Trophoblast cell (in vitro differentiated cells and primary cell): Measurements from ENCODE around the gene SP110.

Source experiments
- DNase-seq, 2 donors: peaks; one replicate each; pipeline ENCODE4 v3.0.0-alpha.2; 2016
- H2AFZ ChIP-seq: 2 replicates; pipeline ENCODE4 v1.6.1; 2013; ENCODE audit warnings: low read length, moderate library complexity, mild to moderate bottlenecking; ENCODE audit not compliant: insufficient read depth, poor library complexity
- H2AK5ac ChIP-seq: 2 replicates; pipeline ENCODE4 v1.6.1; 2013; ENCODE audit warnings: mild to moderate bottlenecking, low read length
- H2BK120ac ChIP-seq: 2 replicates; pipeline ENCODE4 v1.6.1; 2013; ENCODE audit warnings: low read length, mild to moderate bottlenecking, moderate library complexity; ENCODE audit not compliant: insufficient read depth, poor library complexity
- H2BK12ac ChIP-seq: 2 replicates; pipeline ENCODE4 v1.6.1; 2013; ENCODE audit warnings: mild to moderate bottlenecking, low read length, moderate library complexity
- H2BK5ac ChIP-seq: 2 replicates; pipeline ENCODE4 v1.6.1; 2013; ENCODE audit warnings: low read length, low read depth, moderate library complexity, mild to moderate bottlenecking; ENCODE audit not compliant: poor library complexity
- H3K14ac ChIP-seq: 2 replicates; pipeline ENCODE4 v1.6.1; 2013; ENCODE audit warnings: mild to moderate bottlenecking, low read length
- H3K18ac ChIP-seq: 2 replicates; pipeline ENCODE4 v1.6.1; 2013; ENCODE audit warnings: mild to moderate bottlenecking, low read length
- H3K23ac ChIP-seq: 2 replicates; pipeline ENCODE4 v1.6.1; 2013; ENCODE audit warnings: low read length
- H3K27ac ChIP-seq: 2 replicates; pipeline ENCODE4 v1.5.1; 2013; ENCODE audit warnings: low read depth, mild to moderate bottlenecking, inconsistent platforms, low read length, moderate library complexity
- H3K27me3 ChIP-seq: 2 replicates; pipeline ENCODE4 v1.6.1; 2013; ENCODE audit warnings: inconsistent platforms, mild to moderate bottlenecking, low read length, moderate library complexity; ENCODE audit not compliant: insufficient read depth
- H3K36me3 ChIP-seq, 2 experiments: 1 replicate in 1 of 2; 2 replicates in 1 of 2; pipeline ENCODE4 v1.6.1; 2013; ENCODE audit warnings: low read length in 2 of 2, mild to moderate bottlenecking in 2 of 2, moderate library complexity in 1 of 2; ENCODE audit not compliant: insufficient read depth in 2 of 2, control insufficient read depth in 1 of 2
- H3K4ac ChIP-seq: 2 replicates; pipeline ENCODE4 v1.6.1; 2013; ENCODE audit warnings: low read depth, mild to moderate bottlenecking, low read length, moderate library complexity
- H3K4me1 ChIP-seq, 2 experiments: 1 replicate in 1 of 2; 2 replicates in 1 of 2; pipeline ENCODE4 v1.6.1; 2013; ENCODE audit warnings: low read length in 2 of 2, mild to moderate bottlenecking in 2 of 2, moderate library complexity in 1 of 2; ENCODE audit not compliant: insufficient read depth in 2 of 2, control insufficient read depth in 1 of 2
- H3K4me2 ChIP-seq: 2 replicates; pipeline ENCODE4 v1.6.1; 2013; ENCODE audit warnings: inconsistent platforms, mild to moderate bottlenecking, low read length, moderate library complexity
- H3K4me3 ChIP-seq: 2 replicates; pipeline ENCODE4 v1.5.1; 2013; ENCODE audit warnings: mild to moderate bottlenecking, low read depth, low read length, inconsistent platforms
- H3K79me1 ChIP-seq: one replicate; pipeline ENCODE4 v1.6.1; 2013; ENCODE audit warnings: low read length
- H3K79me2 ChIP-seq: 2 replicates; pipeline ENCODE4 v1.6.1; 2013; ENCODE audit warnings: low read length, mild to moderate bottlenecking; ENCODE audit not compliant: control insufficient read depth, insufficient read depth, poor library complexity
- H3K9ac ChIP-seq: 2 replicates; pipeline ENCODE4 v1.6.1; 2013; ENCODE audit warnings: mild to moderate bottlenecking, low read length
- H3K9me3 ChIP-seq: 2 replicates; pipeline ENCODE4 v1.6.1; 2013; ENCODE audit warnings: low read depth, mild to moderate bottlenecking, control low read depth, inconsistent platforms, low read length; ENCODE audit not compliant: insufficient read depth
- H4K12ac ChIP-seq: 2 replicates; pipeline ENCODE4 v1.6.1; 2013; ENCODE audit warnings: low read depth, mild to moderate bottlenecking, low read length, moderate library complexity
- H4K8ac ChIP-seq: 2 replicates; pipeline ENCODE4 v1.6.1; 2013; ENCODE audit warnings: low read depth, mild to moderate bottlenecking, low read length, moderate library complexity
- H4K91ac ChIP-seq: one replicate; pipeline ENCODE4 v1.6.1; 2013; ENCODE audit warnings: low read depth, mild to moderate bottlenecking, low read length, moderate library complexity
- WGBS: extraction: QIAGEN DNeasy Blood & Tissue Kit; methylation state at CpG from one replicate; pipeline ENCODE4 v1.1.7; 2013; ENCODE audit warnings: missing lambda C conversion rate; ENCODE audit not compliant: insufficient read length, insufficient coverage; ENCODE audit errors: extremely low coverage; 5-methylcytosine and 5-hydroxymethylcytosine counted together

The SP110 gene

DNA sequence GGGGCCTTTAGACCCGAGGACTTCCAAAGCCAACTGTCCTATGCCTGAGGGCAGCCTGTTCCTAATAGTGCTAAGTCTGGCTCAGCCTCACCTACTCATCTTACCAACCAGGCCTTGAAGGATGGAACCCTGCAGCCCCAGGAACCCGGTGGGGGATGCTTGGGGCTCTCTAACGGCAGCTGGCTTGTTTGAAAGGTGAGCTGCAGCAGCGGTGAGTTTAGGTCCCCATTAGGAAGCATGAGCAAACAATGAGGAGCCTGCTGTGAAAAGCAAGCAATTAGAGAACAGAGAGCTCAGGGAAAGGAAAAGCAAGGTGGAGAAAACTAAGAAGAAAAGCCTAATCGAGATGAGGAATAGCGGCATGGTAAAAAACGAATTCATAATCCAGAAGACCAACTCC is 39.9 kb downstream of the SP110 start:
- H3K79me1 ChIP-seq: no peaks in the 10 kb centered on the region
- H3K23ac ChIP-seq: no peak overlapping the region
- H3K27ac ChIP-seq: no peak overlapping the region
- H2AK5ac ChIP-seq: no peak overlapping the region
- H4K8ac ChIP-seq: no peak overlapping the region
- H3K18ac ChIP-seq: no peak overlapping the region
- no peak overlapping the region for H4K91ac ChIP-seq
- no peak overlapping the region for H2AFZ ChIP-seq
- no peak overlapping the region for H2BK5ac ChIP-seq
- no peaks in the 10 kb centered on the region for H3K36me3 ChIP-seq
- no peak overlapping the region for H4K12ac ChIP-seq
- no peak overlapping the region for H3K14ac ChIP-seq
- H3K4me2 ChIP-seq: no peak overlapping the region
- no peak overlapping the region for H3K4ac ChIP-seq
- H2BK120ac ChIP-seq: no peak overlapping the region
- no peak for DNase-seq
- no peak overlapping the region for H3K9ac ChIP-seq
- no peaks in the 10 kb centered on the region for H3K4me1 ChIP-seq
- WGBS: no CpG with 5 or more reads among the region's 7 CpGs
- no peaks in the 10 kb centered on the region for H3K27me3 ChIP-seq
- no peak overlapping the region for H2BK12ac ChIP-seq
- H3K9me3 ChIP-seq: peaks cover 2% of the 10 kb centered on the region
- H3K4me3 ChIP-seq: no peak overlapping the region
- no peaks in the 10 kb centered on the region for H3K79me2 ChIP-seq

- Histone ChIP-seq H3K9me3 (peaks cover 2% of the 10 kb centered on the region), H3K4me2 (no peak overlapping the region), H3K27me3 (no peaks in the 10 kb centered on the region), H3K9ac (no peak overlapping the region), H3K79me2 (no peaks in the 10 kb centered on the region), H4K8ac (no peak overlapping the region), H3K4me3 (no peak overlapping the region), H3K23ac (no peak overlapping the region), H3K4me1 (no peaks in the 10 kb centered on the region), H3K36me3 (no peaks in the 10 kb centered on the region), H2BK12ac (no peak overlapping the region), H2BK120ac (no peak overlapping the region), H3K79me1 (no peaks in the 10 kb centered on the region), H4K91ac (no peak overlapping the region), H2AFZ (no peak overlapping the region), H3K4ac (no peak overlapping the region), H3K18ac (no peak overlapping the region), H3K14ac (no peak overlapping the region), H3K27ac (no peak overlapping the region), H2AK5ac (no peak overlapping the region), H2BK5ac (no peak overlapping the region), H4K12ac (no peak overlapping the region)
- WGBS: no CpG with 5 or more reads among the region's 7 CpGs
- no peak for DNase-seq
Measured at GRCh38 chr2:230178546-230179485, 41.0 kb downstream of the SP110 start.

GRCh38 chr2:230176996-230177395 is 42.8 kb downstream of the SP110 start:
- Histone ChIP-seq H3K27me3 (no peaks in the 10 kb centered on the region), H3K18ac (no peak overlapping the region), H2AFZ (no peak overlapping the region), H2BK120ac (no peak overlapping the region), H3K9ac (no peak overlapping the region), H3K4me2 (no peak overlapping the region), H3K4me3 (no peak overlapping the region), H3K4ac (no peak overlapping the region), H2AK5ac (no peak overlapping the region), H2BK5ac (no peak overlapping the region), H3K79me2 (no peaks in the 10 kb centered on the region), H4K91ac (no peak overlapping the region), H3K36me3 (no peaks in the 10 kb centered on the region), H3K79me1 (no peaks in the 10 kb centered on the region), H3K27ac (no peak overlapping the region), H3K9me3 (peaks cover 2% of the 10 kb centered on the region), H4K8ac (no peak overlapping the region), H3K4me1 (no peaks in the 10 kb centered on the region), H2BK12ac (no peak overlapping the region), H4K12ac (no peak overlapping the region), H3K23ac (no peak overlapping the region), H3K14ac (no peak overlapping the region)
- no CpG with 5 or more reads among the region's 3 CpGs for WGBS
- no peak for DNase-seq

DNA sequence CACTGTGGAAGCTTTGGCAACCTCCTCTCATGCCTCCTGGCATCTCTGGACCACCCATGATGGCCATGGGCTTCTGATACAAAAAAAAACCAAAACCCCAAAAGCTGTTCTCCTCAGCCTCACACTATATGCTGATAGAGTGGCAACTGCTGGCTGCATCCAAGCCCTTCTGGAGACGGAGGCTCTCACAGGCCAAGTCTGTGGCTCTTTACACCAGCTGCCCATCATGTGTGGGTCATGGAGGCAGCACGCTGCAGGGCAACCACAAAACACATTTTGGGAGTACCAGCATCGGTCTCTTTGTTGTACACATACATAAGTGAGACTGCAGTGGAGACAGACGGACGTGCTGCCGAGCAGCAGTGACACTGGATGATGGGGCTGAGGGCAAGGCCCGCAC is 45.3 kb downstream of the SP110 start:
- Histone ChIP-seq H4K91ac (no peak overlapping the region), H3K79me2 (no peaks in the 10 kb centered on the region), H3K18ac (no peak overlapping the region), H3K79me1 (no peaks in the 10 kb centered on the region), H3K9me3 (peaks cover 2% of the 10 kb centered on the region), H2BK12ac (no peak overlapping the region), H2AFZ (no peak overlapping the region), H3K14ac (no peak overlapping the region), H3K4me2 (no peak overlapping the region), H2BK120ac (no peak overlapping the region), H3K4ac (no peak overlapping the region), H3K4me3 (no peak overlapping the region), H3K9ac (no peak overlapping the region), H3K27me3 (no peaks in the 10 kb centered on the region), H3K4me1 (no peaks in the 10 kb centered on the region), H3K36me3 (no peaks in the 10 kb centered on the region), H3K23ac (no peak overlapping the region), H4K8ac (no peak overlapping the region), H4K12ac (no peak overlapping the region), H3K27ac (no peak overlapping the region), H2AK5ac (no peak overlapping the region), H2BK5ac (no peak overlapping the region)
- no CpG with 5 or more reads among the region's 7 CpGs for WGBS
- DNase-seq: no peak
